HG03558 (cell line): ENCODE data around the gene XRCC6.
"Not testable (repeated sequence)": the region's sequence is repeated elsewhere in the genome, so short reads cannot be mapped to it uniquely, and the experiment has no call there.

Experiments used
- ATAC-seq: cut with Tn5 transposase; IDR thresholded peaks from one replicate; pipeline ENCODE4 v1.9.1; 2021; ENCODE audit warnings: moderate number of reproducible peaks; ENCODE audit not compliant: unreplicated experiment; ENCODE audit errors: extremely low read depth

XRCC6 gene

GRCh38 chr22:41642331-41643110 lies 21.4 kb downstream of the XRCC6 start:
- no peak for ATAC-seq

DNA sequence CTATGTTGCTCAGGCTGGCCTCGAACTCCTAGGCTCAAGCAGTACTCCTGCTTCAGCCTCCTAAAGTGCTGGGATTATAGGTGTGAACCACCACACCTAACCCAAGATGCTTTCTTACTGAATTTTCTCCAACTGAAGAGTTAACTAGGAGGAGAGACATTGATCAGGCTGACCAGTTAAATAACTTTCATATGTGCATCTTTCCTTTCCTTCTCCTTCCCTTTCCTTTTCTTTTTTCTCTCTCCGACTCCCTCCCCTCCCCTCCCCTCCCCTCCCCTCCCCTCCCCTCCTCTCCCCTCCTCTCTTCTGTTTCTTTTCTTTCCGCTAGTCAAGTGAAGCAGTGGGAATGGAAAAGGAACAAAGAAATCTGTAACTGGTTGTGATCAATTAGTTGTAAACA lies 26.7 kb downstream of the XRCC6 start:
- ATAC-seq = no peak

- ATAC-seq = no peak
Measured at GRCh38 chr22:41648432-41648831, 27.3 kb downstream of the XRCC6 start.

GRCh38 chr22:41650229-41650628 lies 29.1 kb downstream of the XRCC6 start:
- ATAC-seq = no peak

DNA sequence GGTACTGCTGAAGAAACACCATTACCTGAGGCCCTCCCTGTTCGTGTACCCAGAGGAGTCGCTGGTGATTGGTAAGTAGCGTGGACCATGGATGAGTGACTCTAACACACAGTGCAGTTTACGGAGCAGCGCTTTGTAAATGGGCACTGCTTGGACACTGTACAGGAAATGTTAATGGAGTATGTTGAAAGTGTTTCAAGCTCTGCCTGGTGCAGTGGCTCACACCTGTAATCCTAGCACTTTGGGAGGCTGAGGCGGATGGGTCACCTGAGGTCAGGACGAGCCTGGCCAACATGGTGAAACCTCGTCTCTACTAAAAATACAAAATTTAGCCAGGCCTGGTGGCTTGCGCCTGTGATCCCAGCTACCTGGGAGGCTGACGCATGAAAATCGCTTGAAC lies 29.7 kb downstream of the XRCC6 start:
- ATAC-seq = no peak

- ATAC-seq = no peak
Measured at GRCh38 chr22:41654322-41654721, 33.2 kb downstream of the XRCC6 start.

GRCh38 chr22:41656556-41656955 lies 35.5 kb downstream of the XRCC6 start:
- no peak for ATAC-seq

DNA sequence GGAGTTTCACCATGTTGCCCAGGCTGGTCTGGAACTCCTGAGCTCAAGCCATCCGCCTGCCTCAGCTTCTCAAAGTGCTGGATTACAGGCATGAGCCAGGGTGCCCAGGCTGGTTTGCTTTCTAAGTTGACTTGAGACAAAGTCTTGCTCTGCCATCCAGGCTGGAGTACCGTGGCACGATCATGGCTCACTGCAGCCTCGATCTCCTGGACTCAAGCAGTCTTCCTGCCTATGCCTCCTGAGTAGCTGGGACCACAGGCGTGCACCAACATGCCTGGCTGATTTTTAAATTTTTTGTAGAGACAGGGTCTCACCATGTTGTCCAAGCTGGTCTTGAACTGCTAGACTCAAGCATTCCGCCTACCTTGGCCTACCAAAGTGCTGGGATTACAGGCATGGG lies 36.6 kb downstream of the XRCC6 start:
- ATAC-seq = no peak

DNA sequence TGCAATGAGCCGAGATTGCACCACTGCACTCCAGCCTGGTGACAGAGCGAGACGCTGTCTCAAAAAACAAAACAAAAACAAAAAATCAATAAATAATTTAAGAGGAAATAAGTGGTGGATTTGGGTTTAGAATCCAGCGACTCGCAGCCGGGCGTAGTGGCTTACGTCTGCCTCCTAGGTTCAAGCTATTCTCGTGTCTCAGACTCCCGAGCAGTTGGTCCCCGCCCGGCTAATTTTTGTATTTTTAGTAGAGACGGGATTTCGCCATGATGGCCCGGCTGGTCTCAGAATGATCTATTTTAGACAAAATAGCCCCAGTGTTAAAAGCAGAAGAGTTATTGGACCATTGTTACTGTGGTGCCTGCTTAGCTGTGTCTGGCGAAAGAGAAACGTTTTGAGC lies 37.8 kb downstream of the XRCC6 start:
- no peak for ATAC-seq

DNA sequence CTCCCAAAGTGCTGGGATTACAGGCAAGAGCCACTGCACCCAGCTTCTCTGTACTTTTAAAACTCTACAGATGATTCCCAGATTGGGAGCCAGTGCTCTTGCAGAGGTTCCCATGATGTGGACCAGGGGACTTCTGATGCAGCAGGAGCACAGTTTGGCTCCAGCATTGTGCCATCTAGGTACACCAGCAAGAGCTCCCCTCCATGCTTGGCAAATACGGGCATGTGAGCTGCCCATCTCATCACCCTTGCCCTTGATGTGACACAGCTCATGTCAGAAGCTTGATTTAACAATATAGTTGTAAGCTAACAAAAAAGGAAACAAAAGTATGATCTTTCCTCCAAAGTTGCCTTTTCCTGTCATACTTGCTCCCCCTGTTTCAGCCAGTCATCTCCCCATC lies 38.8 kb downstream of the XRCC6 start:
- no peak for ATAC-seq

GRCh38 chr22:41660416-41660815 lies 39.3 kb downstream of the XRCC6 start:
- ATAC-seq = no peak

GRCh38 chr22:41661088-41661487 lies 40.0 kb downstream of the XRCC6 start:
- no peak for ATAC-seq

- no peak for ATAC-seq
Measured at GRCh38 chr22:41661713-41662112, 40.6 kb downstream of the XRCC6 start.

DNA sequence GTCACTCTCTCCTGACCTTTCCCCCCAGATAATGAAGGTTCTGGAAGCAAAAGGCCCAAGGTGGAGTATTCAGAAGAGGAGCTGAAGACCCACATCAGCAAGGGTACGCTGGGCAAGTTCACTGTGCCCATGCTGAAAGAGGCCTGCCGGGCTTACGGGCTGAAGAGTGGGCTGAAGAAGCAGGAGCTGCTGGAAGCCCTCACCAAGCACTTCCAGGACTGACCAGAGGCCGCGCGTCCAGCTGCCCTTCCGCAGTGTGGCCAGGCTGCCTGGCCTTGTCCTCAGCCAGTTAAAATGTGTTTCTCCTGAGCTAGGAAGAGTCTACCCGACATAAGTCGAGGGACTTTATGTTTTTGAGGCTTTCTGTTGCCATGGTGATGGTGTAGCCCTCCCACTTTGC lies 42.5 kb downstream of the XRCC6 start:
- ATAC-seq = not testable (repeated sequence)

DNA sequence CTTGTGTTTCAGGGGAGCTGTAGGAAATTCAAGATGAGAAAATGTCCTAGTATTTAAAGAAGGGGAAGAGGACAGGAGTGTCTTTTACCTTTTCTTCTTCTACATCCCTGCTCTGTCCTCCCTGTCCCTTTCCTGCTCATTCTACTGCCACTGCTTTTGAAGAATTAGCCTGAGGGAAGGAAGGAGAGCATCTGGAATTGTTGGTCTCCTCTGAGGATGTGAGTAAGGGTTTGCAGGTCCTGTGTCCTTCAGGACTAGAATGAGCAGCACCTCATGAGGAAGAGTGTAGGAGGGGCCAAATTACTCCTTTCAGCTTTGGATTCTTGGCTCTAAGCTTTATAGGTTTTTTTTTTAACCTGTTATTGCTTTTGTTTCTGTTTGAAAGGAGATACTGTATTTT lies 43.4 kb downstream of the XRCC6 start:
- no peak for ATAC-seq

DNA sequence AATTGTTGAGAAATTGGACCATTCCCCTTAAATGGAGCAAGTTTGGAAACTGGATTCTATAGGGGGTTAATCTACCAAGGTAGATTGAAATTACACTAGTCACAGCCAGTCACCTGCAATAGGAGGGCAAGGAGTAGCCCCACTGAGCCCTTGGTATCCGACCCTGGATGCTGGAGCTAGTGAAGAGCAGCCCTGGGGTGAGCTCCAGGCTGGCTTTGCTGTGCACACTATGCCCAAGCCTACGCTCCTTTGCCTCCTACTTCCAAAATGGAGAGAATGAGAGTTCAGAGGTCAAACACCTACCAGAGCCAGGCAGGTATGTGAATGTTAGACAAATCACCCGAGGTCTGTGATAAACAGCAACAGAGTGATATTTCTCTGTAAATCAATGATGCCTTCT lies 43.9 kb downstream of the XRCC6 start:
- ATAC-seq = no peak

DNA sequence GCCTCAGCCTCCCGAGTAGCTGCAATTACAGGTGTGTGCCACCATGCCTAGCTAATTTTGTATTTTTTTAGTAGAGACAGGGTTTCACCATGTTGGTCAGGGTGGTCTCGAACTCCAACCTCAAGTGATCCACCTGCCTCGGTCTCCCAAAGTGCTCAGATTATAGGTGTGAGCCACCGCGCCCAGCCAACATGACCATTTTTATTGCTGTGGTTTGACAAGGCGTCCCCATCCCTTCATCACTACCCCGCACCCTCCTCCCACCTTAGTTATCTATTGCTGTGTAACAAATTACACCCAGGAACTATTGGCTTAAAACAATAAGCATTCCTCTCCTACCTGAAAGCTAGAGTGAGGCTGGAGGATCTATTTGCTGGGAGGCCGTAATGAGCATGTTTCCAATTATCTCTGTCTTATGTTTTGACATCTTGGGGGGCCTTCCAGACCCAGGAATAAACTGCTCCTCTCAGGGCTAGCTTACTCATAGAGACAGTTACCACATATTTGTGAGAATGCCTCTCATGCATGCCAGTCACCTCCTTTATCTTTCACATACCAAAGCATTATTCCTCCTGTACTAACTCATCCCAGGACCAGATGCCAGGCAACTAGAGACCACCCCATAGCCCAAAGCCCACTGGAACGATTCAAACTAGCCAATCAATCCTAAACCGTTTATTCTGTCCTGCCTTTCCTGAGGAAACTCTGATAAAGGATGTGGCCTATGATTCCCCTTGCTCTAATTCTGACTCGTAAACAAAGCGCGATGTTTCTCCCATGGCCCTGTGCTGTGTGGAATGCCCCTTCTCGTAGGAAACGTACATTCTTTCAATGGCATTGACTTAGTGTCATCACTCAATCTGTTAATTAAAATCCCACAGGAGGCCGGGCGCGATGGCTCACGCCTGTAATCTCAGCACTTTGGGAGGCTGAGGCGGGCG lies 48.1 kb downstream of the XRCC6 start:
- no peak for ATAC-seq

- not testable (repeated sequence) for ATAC-seq
Measured at GRCh38 chr22:41672096-41672495, 51.0 kb downstream of the XRCC6 start.

- ATAC-seq = no peak
Measured at GRCh38 chr22:41672780-41673509, 51.9 kb downstream of the XRCC6 start.

- no peak for ATAC-seq
Measured at GRCh38 chr22:41674846-41675340, 53.8 kb downstream of the XRCC6 start.

DNA sequence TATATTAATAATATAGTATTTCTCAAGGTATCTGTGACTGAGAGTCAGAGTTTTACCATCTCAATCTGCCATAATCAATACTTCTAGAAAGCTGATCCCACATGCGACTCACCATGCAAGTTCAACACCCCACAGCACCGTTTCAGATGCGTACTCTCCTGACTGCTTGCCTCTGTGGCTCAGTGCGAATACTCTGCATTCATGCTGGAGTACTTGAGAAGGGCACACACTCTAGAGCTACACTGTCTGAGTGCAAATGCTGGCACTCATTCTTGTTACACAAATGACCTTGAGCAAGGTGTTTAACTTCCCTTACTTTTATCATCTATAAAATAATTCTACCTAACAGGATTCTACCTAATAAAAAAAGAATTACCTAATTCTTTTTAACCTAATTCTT lies 55.0 kb downstream of the XRCC6 start:
- ATAC-seq = no peak
